Activated CD4-positive, alpha-beta memory T cell treated with anti-CD3 and anti-CD28 coated beads for 36 hours (primary cell): ENCODE results near the gene CTSF. TPM values are rescaled to one million over a fixed set of nuclear protein-coding genes. Genes with fewer than 3 reads are reported as not detected.
"Not testable (repeated sequence)": the region's sequence is repeated elsewhere in the genome, so short reads cannot be mapped to it uniquely, and the experiment has no call there.

ENCODE experiments used
- CTCF ChIA-PET: fragments of 350-600 bp; sonication (Branson Sonifier 250); formaldehyde crosslinking; loops from one replicate; lab custom pipeline; 2021; ENCODE audit warnings: antibody characterized with exemption, inconsistent platforms; lab: Charles Lee
- POLR2A ChIA-PET: fragments of 350-600 bp; sonication (Branson Sonifier 250); formaldehyde crosslinking; loops from one replicate; lab custom pipeline; 2021; ENCODE audit warnings: antibody characterized with exemption; lab: Charles Lee
- DNase-seq: peaks from one replicate; pipeline ENCODE4 v3.0.0-alpha.2; 2020
- H3K27ac Mint-ChIP-seq: one replicate; pipeline ENCODE4 v1.8.0; 2021; ENCODE audit warnings: mixed read lengths
- H3K27me3 Mint-ChIP-seq: one replicate; pipeline ENCODE4 v1.8.0; 2021; ENCODE audit warnings: mixed read lengths
- H3K36me3 Mint-ChIP-seq: one replicate; pipeline ENCODE4 v1.8.0; 2021; ENCODE audit warnings: mixed read lengths
- H3K4me1 Mint-ChIP-seq: one replicate; pipeline ENCODE4 v1.8.0; 2021; ENCODE audit warnings: low read depth, mixed read lengths
- H3K4me3 Mint-ChIP-seq: one replicate; pipeline ENCODE4 v1.8.0; 2021; ENCODE audit warnings: mild to moderate bottlenecking, mixed read lengths
- H3K9me3 Mint-ChIP-seq: one replicate; pipeline ENCODE4 v1.8.0; 2021; ENCODE audit warnings: mixed read lengths
- intact Hi-C: fragments of 100-400 bp; cut with micrococcal nuclease; formaldehyde crosslinking; loops from one replicate; pipeline ENCODE4 v1.15.1; 2023
- total RNA-seq, 2 experiments: library from RNA; stranded (reverse); gene quantifications; one replicate each; pipeline ENCODE4 v1.2.3, GENCODE V29; 2021

Gene CTSF
- 1 to 10 TPM; 1.4 to 1.5 TPM for total RNA-seq

- DNase-seq, result peak; percentile 75
- H3K36me3 Mint-ChIP-seq, result no peaks in the 10 kb centered on the region
- intact Hi-C loops, result no loop called here
- ChIA-PET CTCF (interaction anchor here (1.4 to 2.1 kb wide), 4 partner anchors 11 to 110 kb away, joined by 3 to 13 read pairs (median 8); partner anchors contain the start of genes CCDC87, CCS and RBM4B), POLR2A (interaction anchor here (1.0 to 1.5 kb wide), 3 partner anchors 48 to 88 kb away, joined by 4 to 5 read pairs (median 5); partner anchors contain the start of genes DPP3, RBM14 and RBM4)
- H3K4me3 Mint-ChIP-seq, result peak within 1 kb of the TSS; percentile 64
- H3K27ac Mint-ChIP-seq, result no peak within 1 kb of the TSS
- no peaks in the 10 kb centered on the region for H3K27me3 Mint-ChIP-seq
- H3K9me3 Mint-ChIP-seq, result no peaks in the 10 kb centered on the region
- peaks cover 6% of the 10 kb centered on the region for H3K4me1 Mint-ChIP-seq
Measured at GRCh38 chr11:66568124-66568916, at the start of gene CTSF. Gene CTSF, minus strand, starts transcription at chr11:66568606. Its CDS starts 120 bp downstream, at chr11:66568486.

- ChIA-PET CTCF (interaction anchor here (0.6 to 3.1 kb wide), 6 partner anchors 21 to 203 kb away, joined by 3 to 23 read pairs (median 7); partner anchors contain the start of genes CCDC87, CCS, RBM4 and RBM4B), POLR2A (interaction anchor here (0.7 to 10.8 kb wide), 20 partner anchors 8 to 727 kb away, joined by 3 to 140 read pairs (median 4); partner anchors contain the start of genes CCDC87, CCS, CTSF and DPP3)
- intact Hi-C loops, result loop anchor here (1.0 to 5.0 kb wide), 2 partner anchors 21 to 225 kb away; partner anchors contain the start of genes RBM4 and RCE1
- Mint-ChIP-seq H3K9me3 (no peaks in the 10 kb centered on the region), H3K4me3 (peak overlapping the region; percentile 91), H3K36me3 (peaks cover 54% of the 10 kb centered on the region), H3K27ac (peak overlapping the region; percentile 94), H3K27me3 (no peaks in the 10 kb centered on the region), H3K4me1 (peaks cover 42% of the 10 kb centered on the region)
- peak; percentile 51 for DNase-seq
Measured at GRCh38 chr11:66617155-66617834, 48.9 kb upstream of the CTSF start.

DNA sequence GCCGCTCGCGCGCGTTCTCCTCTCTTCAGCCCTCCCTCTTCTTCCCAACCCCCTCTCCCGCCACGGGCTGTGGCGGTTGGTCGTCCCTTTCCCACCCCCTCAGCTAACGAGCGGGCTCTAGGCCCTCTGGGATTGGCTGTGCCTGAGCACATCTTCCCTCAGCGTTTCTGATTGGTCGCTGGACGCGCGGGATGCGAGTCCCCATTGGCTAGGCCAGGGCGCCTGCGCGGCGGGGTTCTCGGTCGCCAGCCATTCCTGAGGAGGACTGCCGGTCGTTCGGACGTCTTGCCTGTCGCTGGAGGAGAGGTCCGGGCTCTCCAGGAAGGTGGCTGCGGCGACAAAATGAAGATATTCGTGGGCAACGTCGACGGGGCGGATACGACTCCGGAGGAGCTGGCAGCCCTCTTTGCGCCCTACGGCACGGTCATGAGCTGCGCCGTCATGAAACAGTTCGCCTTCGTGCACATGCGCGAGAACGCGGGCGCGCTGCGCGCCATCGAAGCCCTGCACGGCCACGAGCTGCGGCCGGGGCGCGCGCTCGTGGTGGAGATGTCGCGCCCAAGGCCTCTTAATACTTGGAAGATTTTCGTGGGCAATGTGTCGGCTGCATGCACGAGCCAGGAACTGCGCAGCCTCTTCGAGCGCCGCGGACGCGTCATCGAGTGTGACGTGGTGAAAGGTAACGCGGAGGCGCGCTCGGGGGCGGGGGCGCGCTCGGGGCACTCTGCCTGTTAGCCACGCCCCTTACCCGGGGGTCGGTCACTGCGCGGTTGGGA, 48.2 kb upstream of the CTSF start, which contains the start of gene RBM14:
Gene RBM14, plus strand, starts transcription at position 252 of the 776 bp plus-strand sequence. Its CDS starts 91 bp downstream, at position 343.
- Mint-ChIP-seq H3K27ac (peak within 1 kb of the TSS; percentile 94), H3K4me3 (peak within 1 kb of the TSS; percentile 91), H3K4me1 (peaks cover 36% of the 10 kb centered on the region), H3K36me3 (peaks cover 49% of the 10 kb centered on the region), H3K27me3 (no peaks in the 10 kb centered on the region), H3K9me3 (no peaks in the 10 kb centered on the region)
- ChIA-PET CTCF (interaction anchor here (1.0 to 3.1 kb wide), 4 partner anchors 22 to 62 kb away, joined by 3 to 23 read pairs (median 12); partner anchors contain the start of genes CCDC87, CCS, RBM4 and RBM4B), POLR2A (interaction anchor here (0.7 to 10.8 kb wide), 19 partner anchors 8 to 727 kb away, joined by 3 to 140 read pairs (median 5); partner anchors contain the start of genes CCDC87, CCS, CTSF and DPP3)
- peak; percentile 99 for DNase-seq
- intact Hi-C loops, result loop anchor here (1.0 to 5.0 kb wide), 5 partner anchors 22 to 226 kb away; partner anchors contain the start of genes ACTN3, CCDC87, CCS and RBM4

- no peak overlapping the region for H3K4me3 Mint-ChIP-seq
- ChIA-PET POLR2A (interaction anchor here (0.6 kb wide), 1 partner anchor 473 kb away, joined by 3 read pairs; no protein-coding TSS in a partner anchor), CTCF (interaction anchor here (1.3 kb wide), 1 partner anchor 24 kb away, joined by 5 read pairs; the partner anchor contains the start of gene RBM4)
- no peak overlapping the region for H3K27ac Mint-ChIP-seq
- intact Hi-C loops, result no loop called here
- peaks cover 34% of the 10 kb centered on the region for H3K36me3 Mint-ChIP-seq
- no peaks in the 10 kb centered on the region for H3K9me3 Mint-ChIP-seq
- no peak for DNase-seq
- H3K27me3 Mint-ChIP-seq, result no peaks in the 10 kb centered on the region
- peaks cover 28% of the 10 kb centered on the region for H3K4me1 Mint-ChIP-seq
Measured at GRCh38 chr11:66614073-66614472, 45.7 kb upstream of the CTSF start.

- intact Hi-C loops, result no loop called here
- peaks cover 17% of the 10 kb centered on the region for H3K36me3 Mint-ChIP-seq
- H3K27ac Mint-ChIP-seq, result no peak overlapping the region
- H3K4me1 Mint-ChIP-seq, result peaks cover 20% of the 10 kb centered on the region
- no peak for DNase-seq
- CTCF ChIA-PET, result interaction anchor here (1.3 kb wide), 1 partner anchor 66 kb away, joined by 4 read pairs; the partner anchor contains the start of gene RBM4B
- no peaks in the 10 kb centered on the region for H3K27me3 Mint-ChIP-seq
- POLR2A ChIA-PET, result no interaction called here
- H3K4me3 Mint-ChIP-seq, result no peak overlapping the region
- H3K9me3 Mint-ChIP-seq, result no peaks in the 10 kb centered on the region
Measured at GRCh38 chr11:66612458-66612857, 44.1 kb upstream of the CTSF start.

- intact Hi-C loops, result no loop called here
- ChIA-PET POLR2A (interaction anchor here (1.7 kb wide), 1 partner anchor 29 kb away, joined by 4 read pairs; the partner anchor contains the start of gene RBM4), CTCF (interaction anchor here (0.9 kb wide), 1 partner anchor 30 kb away, joined by 3 read pairs; no protein-coding TSS in a partner anchor)
- Mint-ChIP-seq H3K27ac (peak overlapping the region; percentile 72), H3K9me3 (no peaks in the 10 kb centered on the region), H3K4me3 (no peak overlapping the region), H3K36me3 (peaks cover 4% of the 10 kb centered on the region), H3K4me1 (peaks cover 9% of the 10 kb centered on the region), H3K27me3 (no peaks in the 10 kb centered on the region)
- DNase-seq, result no peak
Measured at GRCh38 chr11:66609721-66610617, 41.6 kb upstream of the CTSF start.

DNA sequence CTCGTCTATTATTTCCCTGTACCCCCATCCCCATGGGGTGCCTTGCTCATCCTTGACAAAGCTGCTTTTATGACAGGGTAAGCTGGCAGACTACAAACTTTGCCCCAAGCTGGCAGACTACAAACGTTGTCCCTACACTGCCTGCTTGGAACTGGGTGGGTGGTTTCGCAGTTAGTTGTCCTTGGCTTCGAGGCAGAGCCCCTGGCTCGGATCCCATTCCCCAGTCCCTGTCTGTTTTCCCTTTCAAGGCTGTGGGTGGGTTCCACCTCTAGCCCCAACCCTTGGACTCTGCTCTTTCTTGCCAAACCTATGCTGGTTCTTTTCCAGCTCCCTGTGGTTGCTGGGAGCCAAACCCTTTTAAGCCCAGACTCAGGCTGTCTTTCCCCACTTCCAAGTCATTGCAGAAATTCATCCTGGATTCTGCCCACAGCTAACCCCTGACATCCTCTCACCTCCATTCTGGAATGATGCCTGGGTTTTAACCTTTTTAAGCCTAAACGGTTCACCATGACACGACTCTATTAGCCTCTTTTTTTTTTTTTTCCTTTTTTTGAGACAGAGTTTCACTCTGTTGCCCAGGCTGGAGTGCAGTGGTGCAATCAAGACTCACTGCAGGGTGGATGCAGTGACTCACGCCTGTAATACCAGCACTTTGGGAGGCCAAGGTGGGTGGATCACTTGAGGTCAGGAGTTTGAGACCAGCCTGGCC, 38.9 kb upstream of the CTSF start:
- H3K27ac Mint-ChIP-seq, result no peak overlapping the region

GRCh38 chr11:66606608-66607007, 38.2 kb upstream of the CTSF start:
- H3K27me3 Mint-ChIP-seq, H3K4me1 Mint-ChIP-seq, H3K4me3 Mint-ChIP-seq, H3K36me3 Mint-ChIP-seq, intact Hi-C loops, DNase-seq, H3K9me3 Mint-ChIP-seq, H3K27ac Mint-ChIP-seq: not testable (repeated sequence)
- CTCF ChIA-PET, result interaction anchor here (0.8 kb wide), 1 partner anchor 71 kb away, joined by 5 read pairs; the partner anchor contains the start of gene RBM4B
- POLR2A ChIA-PET, result interaction anchor here (0.7 to 1.7 kb wide), 2 partner anchors 10 kb away, joined by 3 to 4 read pairs; partner anchors contain the start of gene RBM14

More for the DNA sequence above, 38.9 kb upstream of the CTSF start:
- Mint-ChIP-seq H3K9me3 (no peaks in the 10 kb centered on the region), H3K4me1 (peaks cover 9% of the 10 kb centered on the region), H3K4me3 (no peak overlapping the region), H3K36me3 (peaks cover 5% of the 10 kb centered on the region), H3K27me3 (no peaks in the 10 kb centered on the region)
- intact Hi-C loops, result no loop called here
- CTCF ChIA-PET, result interaction anchor here (0.8 kb wide), 1 partner anchor 71 kb away, joined by 5 read pairs; the partner anchor contains the start of gene RBM4B
- no peak for DNase-seq
- POLR2A ChIA-PET, result interaction anchor here (1.7 kb wide), 1 partner anchor 9 kb away, joined by 4 read pairs; the partner anchor contains the start of gene RBM14

- DNase-seq, result no peak
- CTCF ChIA-PET, result no interaction called here
- no peak overlapping the region for H3K4me3 Mint-ChIP-seq
Measured at GRCh38 chr11:66604155-66604554, 35.7 kb upstream of the CTSF start.

More at GRCh38 chr11:66604155-66604554, 35.7 kb upstream of the CTSF start:
- H3K9me3 Mint-ChIP-seq, result no peaks in the 10 kb centered on the region
- POLR2A ChIA-PET, result no interaction called here
- intact Hi-C loops, result no loop called here
- no peaks in the 10 kb centered on the region for H3K4me1 Mint-ChIP-seq
- peaks cover 11% of the 10 kb centered on the region for H3K36me3 Mint-ChIP-seq
- H3K27ac Mint-ChIP-seq, result no peak overlapping the region
- no peaks in the 10 kb centered on the region for H3K27me3 Mint-ChIP-seq
